NCI-H187 treated with DMSO at 0.1 percent for 48 hours (cell line): Measurements from ENCODE around the gene SLC35E2B.

Experiments
- DNase-seq: peaks from one replicate; lab custom pipeline; 2025; lab: John Stamatoyannopoulos, UW

SLC35E2B gene

GRCh38 chr1:1610796-1611195 is 81.8 kb downstream of the SLC35E2B start:
- DNase-seq = no peak

DNA sequence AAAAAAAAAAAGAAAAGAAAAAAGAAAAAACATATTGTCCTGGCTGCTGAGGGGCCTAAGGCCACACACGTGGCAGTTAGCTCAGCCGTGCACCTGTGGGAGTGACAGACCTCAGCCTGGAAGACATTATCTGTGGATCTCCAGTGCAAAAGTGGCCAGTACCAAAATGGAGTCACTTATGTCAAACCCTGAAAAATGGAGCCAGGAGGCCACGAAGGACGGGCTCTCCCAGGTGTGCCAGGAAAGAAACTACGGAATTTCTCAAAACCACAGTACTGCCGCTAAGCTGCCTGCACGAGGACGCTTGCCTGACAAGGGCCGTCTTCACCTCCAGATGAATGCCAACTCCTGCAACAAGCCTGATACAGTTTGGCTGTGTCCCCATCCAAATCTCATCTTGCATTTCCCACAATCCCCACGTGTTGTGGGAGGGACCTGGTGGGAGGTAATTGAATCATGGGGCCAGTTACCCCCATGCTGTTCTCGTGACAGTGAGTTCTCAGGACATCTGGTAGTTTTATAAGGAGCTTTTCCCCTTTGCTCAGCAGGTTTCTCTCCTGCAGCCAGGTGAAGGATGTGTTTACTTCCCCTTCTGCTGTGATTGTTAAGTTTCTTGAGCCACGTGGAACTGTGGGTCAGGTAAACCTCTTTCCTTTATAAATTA is 82.6 kb downstream of the SLC35E2B start:
- no peak for DNase-seq
